Stimulated activated CD8-positive, alpha-beta memory T cell treated with anti-CD3 and anti-CD28 coated beads, Interleukin-15, amount 100 ng/mL, for 48 hours (primary cell): ENCODE results near the gene SLC39A11.

Experiments
- DNase-seq, 2 donors: peaks; one replicate each; pipeline ENCODE4 v3.0.0-alpha.2; 2020; ENCODE audit warnings: low read depth in 2 of 2

SLC39A11 gene

GRCh38 chr17:72691017-72691416 lies 401.5 kb downstream of the SLC39A11 start:
- DNase-seq: no peak

- DNase-seq: no peak
Measured at GRCh38 chr17:72687886-72688285, 404.6 kb downstream of the SLC39A11 start.

- DNase-seq: no peak
Measured at GRCh38 chr17:72684405-72685020, 408.0 kb downstream of the SLC39A11 start.

GRCh38 chr17:72683506-72684404 lies 408.7 kb downstream of the SLC39A11 start:
- DNase-seq: no peak

GRCh38 chr17:72682605-72683004 lies 409.9 kb downstream of the SLC39A11 start:
- DNase-seq: no peak

GRCh38 chr17:72681844-72682243 lies 410.6 kb downstream of the SLC39A11 start:
- DNase-seq: no peak

- DNase-seq: no peak
Measured at GRCh38 chr17:72677714-72678390, 414.6 kb downstream of the SLC39A11 start.

GRCh38 chr17:72677108-72677507 lies 415.4 kb downstream of the SLC39A11 start:
- DNase-seq: no peak

GRCh38 chr17:72672729-72673128 lies 419.8 kb downstream of the SLC39A11 start:
- DNase-seq: no peak

- DNase-seq: no peak
Measured at GRCh38 chr17:72671016-72671415, 421.5 kb downstream of the SLC39A11 start.

- no peak for DNase-seq
Measured at GRCh38 chr17:72667096-72668063, 425.1 kb downstream of the SLC39A11 start.

- DNase-seq: no peak
Measured at GRCh38 chr17:72665852-72666851, 426.3 kb downstream of the SLC39A11 start.

GRCh38 chr17:72662827-72663190 lies 429.7 kb downstream of the SLC39A11 start:
- no peak for DNase-seq

GRCh38 chr17:72661945-72662826 lies 430.3 kb downstream of the SLC39A11 start:
- DNase-seq: no peak

- no peak for DNase-seq
Measured at GRCh38 chr17:72661116-72661944, 431.2 kb downstream of the SLC39A11 start.

GRCh38 chr17:72660274-72661115 lies 432.0 kb downstream of the SLC39A11 start:
- DNase-seq: no peak

GRCh38 chr17:72659811-72660210 lies 432.7 kb downstream of the SLC39A11 start:
- no peak for DNase-seq
